ENCODE results near the gene CDH13. TPM values are rescaled to one million over a fixed set of nuclear protein-coding genes. Genes with fewer than 3 reads are reported as not detected.

The CDH13 gene
- polyA plus RNA-seq, 2 of the 4 experiments (the other 2 are of a cell fraction) = not detected

GRCh38 chr16:82623241-82623640 is 3.5 kb upstream of the CDH13 start (continued):
- TF ChIP-seq MAZ (IDR thresholded peaks at IDR 0.05; ENCODE audit: borderline replicate concordance, low read depth, low read length) (no peak), HES2 (IDR thresholded peaks at IDR 0.05) (no peak)

- ATAC-seq = no peak
- Histone ChIP-seq H3K4me3 (no peak overlapping the region), H3K9me3 (no peaks in the 10 kb centered on the region), H3K4me2 (no peak overlapping the region), H3K4me1 (0 out of 3 replicates have a peak, but pooled peaks cover 9% of the 10 kb centered on the region), H3K27ac (no peak overlapping the region)
- ChIA-PET CTCF (no interaction called here), POLR2A (no interaction called here)
- 11% methylated on average over 8 of the region's 8 CpGs for WGBS (ENCODE audit: missing lambda C conversion rate)
- FAIRE-seq = no peak
- DNase-seq (ENCODE audit: low read depth in 1 of 2, low spot score in 1 of 2) = no peak
- TF ChIP-seq EHF (CRISPR knock-in tag; IDR thresholded peaks at IDR 0.05) (no peak), FOSL2 (IDR thresholded peaks at IDR 0.05) (no peak), FOSL2 (CRISPR knock-in tag; IDR thresholded peaks at IDR 0.05) (no peak), ZNF302 (CRISPR knock-in tag; IDR thresholded peaks at IDR 0.05) (no peak), KDM5A (IDR thresholded peaks at IDR 0.05) (no peak), ESRRA (IDR thresholded peaks at IDR 0.05; ENCODE audit: borderline replicate concordance, low read length) (no peak), HDAC2 (IDR thresholded peaks at IDR 0.05) (no peak), HOXB5 (CRISPR knock-in tag; IDR thresholded peaks at IDR 0.05) (no peak), POLR2A (IDR thresholded peaks at IDR 0.05; ENCODE audit: low read length) (no peak), FOSB (CRISPR knock-in tag; IDR thresholded peaks at IDR 0.05) (no peak), ATOH8 (CRISPR knock-in tag; IDR thresholded peaks at IDR 0.05; ENCODE audit: low read depth) (no peak), CTCF (IDR thresholded peaks at IDR 0.05) (no peak), HES2 (IDR thresholded peaks at IDR 0.05) (no peak), RAD21 (conservative IDR thresholded peaks at IDR 0.05 in 1 of 2, IDR thresholded peaks at IDR 0.05 in 1 of 2) (no peak), SMC3 (IDR thresholded peaks at IDR 0.05) (no peak), EHMT2 (IDR thresholded peaks at IDR 0.05; ENCODE audit: low read depth) (no peak)
- TF ChIP-seq, protein P1, sequence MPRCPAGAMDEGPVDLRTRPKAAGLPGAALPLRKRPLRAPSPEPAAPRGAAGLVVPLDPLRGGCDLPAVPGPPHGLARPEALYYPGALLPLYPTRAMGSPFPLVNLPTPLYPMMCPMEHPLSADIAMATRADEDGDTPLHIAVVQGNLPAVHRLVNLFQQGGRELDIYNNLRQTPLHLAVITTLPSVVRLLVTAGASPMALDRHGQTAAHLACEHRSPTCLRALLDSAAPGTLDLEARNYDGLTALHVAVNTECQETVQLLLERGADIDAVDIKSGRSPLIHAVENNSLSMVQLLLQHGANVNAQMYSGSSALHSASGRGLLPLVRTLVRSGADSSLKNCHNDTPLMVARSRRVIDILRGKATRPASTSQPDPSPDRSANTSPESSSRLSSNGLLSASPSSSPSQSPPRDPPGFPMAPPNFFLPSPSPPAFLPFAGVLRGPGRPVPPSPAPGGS (IDR thresholded peaks at IDR 0.05) = no peak
Observed at GRCh38 chr16:82625066-82625968, 1.5 kb upstream of the CDH13 start.

DNA sequence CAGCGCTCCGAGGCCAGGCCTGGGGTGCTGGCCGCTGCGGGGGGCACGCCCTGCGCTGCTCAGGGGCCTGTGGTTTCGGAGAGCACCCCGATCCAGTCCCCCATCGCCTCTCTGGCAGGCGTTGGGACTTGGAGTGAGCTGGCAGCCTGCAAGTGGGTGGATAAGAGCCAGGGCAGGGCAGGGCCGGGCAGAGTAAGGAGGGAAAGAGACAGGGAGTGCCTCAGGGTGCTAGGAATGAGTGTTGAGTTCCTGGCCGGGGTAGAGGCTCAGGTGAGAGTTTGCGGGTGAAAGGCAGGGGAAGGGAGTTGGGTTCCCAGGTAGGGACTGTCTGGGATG is 1.3 kb downstream of the CDH13 start:
- Histone ChIP-seq H3K4me3 (no peak overlapping the region), H3K27ac (no peak overlapping the region), H3K4me2 (no peak overlapping the region), H3K9me3 (no peaks in the 10 kb centered on the region), H3K4me1 (0 out of 3 replicates have a peak, but pooled peaks cover 9% of the 10 kb centered on the region)
- no peak for DNase-seq (ENCODE audit: low read depth in 1 of 2, low spot score in 1 of 2)
- FAIRE-seq = no peak
- TF ChIP-seq POLR2A (IDR thresholded peaks at IDR 0.05; ENCODE audit: low read length) = no peak
- no peak for TF ChIP-seq EHF (CRISPR knock-in tag; IDR thresholded peaks at IDR 0.05)
- ChIA-PET POLR2A (no interaction called here), CTCF (no interaction called here)
- 47% methylated on average over 12 of the region's 13 CpGs for WGBS (ENCODE audit: missing lambda C conversion rate)
- ATAC-seq = no peak
